GM11168 (cell line): ENCODE results near the gene EPHB4.
"Not testable (repeated sequence)": the region's sequence is repeated elsewhere in the genome, so short reads cannot be mapped to it uniquely, and the experiment has no call there.

Source experiments
- in situ Hi-C: fragments of 300-500 bp; cut with MboI; formaldehyde crosslinking; loops from one replicate; pipeline ENCODE4 v1.12.0; 2022; ENCODE audit warnings: low sequenced_read_pairs; ENCODE audit not compliant: unreplicated experiment

EPHB4 gene

DNA sequence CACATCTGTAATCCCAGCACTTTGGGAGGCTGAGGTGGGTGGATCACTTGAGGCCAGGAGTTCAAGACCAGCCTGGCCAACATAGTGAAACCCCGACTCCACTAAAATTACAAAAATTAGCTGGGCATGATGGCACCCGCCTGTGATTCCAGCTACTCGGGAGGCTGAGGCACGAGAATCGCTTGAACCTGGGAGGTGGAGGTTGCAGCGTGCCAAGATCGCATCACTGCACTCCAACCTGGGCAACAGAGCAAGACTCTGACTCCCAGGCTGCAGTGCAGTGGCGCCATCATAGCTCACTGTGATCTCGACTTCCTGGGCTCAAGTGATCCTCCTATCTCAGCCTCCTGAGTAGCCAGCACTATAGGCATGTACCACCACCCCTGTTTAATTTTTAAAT is 27.6 kb upstream of the EPHB4 start:
- in situ Hi-C loops: not testable (repeated sequence)

- in situ Hi-C loops: no loop called here
These were observed 27.0 kb upstream of the EPHB4 start for GRCh38 chr7:100854146-100854895.

- in situ Hi-C loops: no loop called here
These were observed 24.9 kb upstream of the EPHB4 start, which contains the start of gene SLC12A9 for GRCh38 chr7:100852048-100852872. TSS of gene SLC12A9 (plus strand) at chr7:100852713. CDS start at chr7:100854198, 1,485 bp downstream.

- in situ Hi-C loops: no loop called here
These were observed 20.0 kb upstream of the EPHB4 start for GRCh38 chr7:100847360-100847759.

DNA sequence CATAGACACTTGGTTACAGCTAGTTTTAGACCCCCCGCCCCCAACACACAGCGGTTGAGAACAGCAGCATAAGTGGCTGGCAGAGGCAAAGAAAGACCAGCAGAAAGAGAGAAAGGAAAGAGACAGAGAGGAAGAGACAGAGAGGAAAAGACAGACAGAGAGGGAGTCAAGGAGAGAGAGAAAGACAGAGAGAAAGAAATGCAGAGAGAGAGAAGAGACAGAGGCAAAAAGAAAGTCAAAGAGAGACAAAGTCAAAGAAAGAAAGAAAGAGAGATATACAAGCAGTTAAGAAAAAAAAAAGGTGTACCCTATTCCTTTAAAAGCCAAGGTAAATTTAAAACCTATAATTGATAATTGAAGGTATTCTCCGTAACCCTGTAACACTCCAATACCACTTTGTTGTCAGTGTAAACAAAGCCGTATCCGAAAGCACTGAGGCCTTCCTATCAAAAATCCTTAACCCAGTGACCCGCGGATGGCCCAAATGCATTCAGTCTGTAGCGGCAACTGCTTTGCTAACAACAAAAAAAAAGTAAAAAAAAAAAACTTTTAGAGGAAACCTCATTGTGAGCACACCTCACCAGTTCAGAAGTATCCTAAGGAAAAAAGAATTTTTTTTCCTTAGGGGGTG is 13.3 kb upstream of the EPHB4 start:
- in situ Hi-C loops: no loop called here

- in situ Hi-C loops: no loop called here
These were observed 12.0 kb upstream of the EPHB4 start for GRCh38 chr7:100839361-100839760.

DNA sequence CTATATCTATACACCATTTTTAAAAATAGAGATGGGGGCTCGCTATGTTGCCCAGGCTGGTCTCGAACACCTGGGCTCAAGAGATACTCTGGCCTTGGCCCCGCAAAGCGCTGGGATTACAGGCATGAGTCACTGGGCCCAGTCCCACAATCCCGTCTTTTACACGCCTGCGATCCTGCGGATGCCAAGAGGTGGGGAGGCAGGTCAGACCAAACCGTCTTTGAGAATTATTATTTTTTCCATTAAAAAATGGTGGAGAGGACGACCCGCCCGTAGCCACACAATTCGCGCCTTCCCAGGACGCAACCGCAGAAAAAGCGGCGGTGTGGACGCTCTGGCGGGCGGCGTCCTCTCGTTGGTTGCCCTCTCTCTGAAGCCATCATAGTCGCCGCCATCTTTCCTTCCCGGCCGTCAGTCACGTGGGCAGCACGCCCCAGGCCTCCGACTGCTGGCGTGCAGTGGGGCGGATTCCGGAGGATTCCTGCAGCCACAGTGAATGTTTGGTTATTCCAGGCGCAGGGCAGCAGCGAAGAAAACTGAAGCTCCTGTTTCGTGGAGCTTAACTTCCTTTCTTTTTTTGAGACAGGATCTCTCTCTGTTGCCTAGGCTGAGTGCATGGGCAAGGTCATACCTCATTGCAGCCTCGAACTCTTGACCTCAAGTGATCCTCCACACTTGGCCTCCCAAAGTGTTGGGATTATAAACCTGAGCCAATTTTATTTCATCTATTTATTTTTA is 9.9 kb upstream of the EPHB4 start:
- in situ Hi-C loops: no loop called here

GRCh38 chr7:100836812-100837098 is 9.4 kb upstream of the EPHB4 start:
- in situ Hi-C loops: no loop called here

DNA sequence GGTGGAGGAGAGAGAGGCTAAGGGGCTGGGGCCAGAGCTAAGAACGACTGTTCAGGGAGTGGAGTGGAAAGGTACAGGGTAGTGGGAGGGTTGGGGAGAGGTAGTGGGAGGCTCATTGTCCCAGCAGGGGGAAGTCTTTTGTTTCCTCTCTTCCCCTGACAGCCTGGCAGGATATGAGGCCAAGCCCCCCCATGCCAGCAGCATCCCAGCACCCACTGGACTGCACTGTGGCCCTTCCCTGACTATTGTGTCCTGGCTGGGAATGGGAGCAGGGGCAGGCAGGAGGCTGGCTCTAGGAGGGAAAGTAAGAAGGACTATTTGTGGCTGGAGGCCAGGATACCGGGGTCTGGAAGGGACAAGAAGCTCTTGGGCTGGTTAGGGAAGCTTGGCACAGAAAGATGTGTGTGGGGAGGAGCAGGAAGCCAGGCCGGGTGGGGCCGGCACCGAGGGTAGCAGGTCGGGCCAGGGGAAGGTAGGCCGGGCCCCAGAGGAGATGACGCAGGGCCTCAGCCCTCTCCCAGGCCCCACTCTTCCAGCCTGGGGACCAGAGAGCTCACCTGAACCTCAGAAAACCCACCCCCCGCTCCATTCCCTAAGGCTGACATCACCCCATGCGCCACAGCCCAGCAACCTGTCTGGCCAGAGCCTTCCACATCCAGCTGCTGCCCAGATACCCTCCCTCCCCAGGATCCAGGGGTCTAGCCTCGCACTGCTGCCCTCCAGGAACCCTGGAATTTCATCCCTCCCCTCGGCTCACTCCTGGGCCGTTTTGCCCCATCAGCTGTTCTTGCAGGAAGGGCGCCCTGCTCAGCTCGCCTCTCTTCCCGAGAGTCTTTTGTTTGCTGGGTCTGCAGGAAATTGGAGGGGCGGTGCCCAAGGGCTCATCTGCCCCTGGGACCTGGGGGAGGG is 8.8 kb upstream of the EPHB4 start:
- in situ Hi-C loops: no loop called here

- in situ Hi-C loops: no loop called here
These were observed 4.9 kb upstream of the EPHB4 start for GRCh38 chr7:100832281-100832633.

DNA sequence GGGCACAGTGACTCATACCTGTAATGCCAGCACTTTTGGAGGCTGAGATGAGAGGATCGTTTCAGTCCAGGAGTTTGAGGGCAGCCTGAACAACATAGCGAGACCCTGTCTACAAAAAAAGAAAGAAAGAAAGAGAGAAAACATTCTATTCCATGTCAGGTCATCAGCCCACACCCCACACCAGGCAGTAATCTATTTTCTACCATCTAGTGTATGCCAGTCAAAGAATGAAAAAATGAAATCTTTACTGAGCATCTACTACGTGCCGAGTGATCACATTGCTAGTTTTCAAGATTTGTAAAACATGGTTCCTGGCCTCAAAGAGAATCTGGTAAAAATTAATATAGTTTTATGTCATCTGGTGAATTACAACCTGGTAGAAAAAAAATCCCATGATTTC is 3.1 kb upstream of the EPHB4 start:
- in situ Hi-C loops: no loop called here

DNA sequence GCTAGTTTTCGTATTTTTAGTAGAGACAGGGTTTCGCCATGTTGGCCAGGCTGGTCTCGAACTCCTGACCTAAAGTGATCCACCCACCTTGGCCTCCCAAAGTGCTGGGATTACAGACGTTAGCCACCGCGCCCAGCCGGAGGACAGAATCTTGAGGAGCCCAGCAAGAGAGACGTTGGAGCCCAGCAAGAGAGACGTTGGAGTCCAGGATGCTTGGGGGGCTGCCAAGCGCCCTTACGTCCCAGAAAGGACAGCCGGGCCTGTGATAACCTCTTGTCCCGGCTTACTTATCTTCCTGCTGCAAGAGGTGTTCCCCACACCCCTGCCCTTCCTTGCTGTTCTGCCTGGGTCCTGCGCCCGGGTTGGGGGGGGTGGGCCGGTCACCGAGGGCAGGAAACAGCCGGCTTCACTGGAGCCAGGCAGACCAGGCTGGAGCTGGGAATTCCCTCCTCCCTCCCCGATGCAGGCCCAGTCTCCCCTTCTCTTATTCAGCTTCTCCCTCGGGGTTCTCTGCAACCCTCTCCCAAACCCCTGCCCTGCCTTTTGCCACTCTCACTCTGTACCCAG is 1.9 kb upstream of the EPHB4 start:
- in situ Hi-C loops: no loop called here

- in situ Hi-C loops: no loop called here
These were observed 601 bp downstream of the EPHB4 start for GRCh38 chr7:100826514-100827329.

- in situ Hi-C loops: no loop called here
These were observed 1.4 kb downstream of the EPHB4 start for GRCh38 chr7:100825751-100826513.

DNA sequence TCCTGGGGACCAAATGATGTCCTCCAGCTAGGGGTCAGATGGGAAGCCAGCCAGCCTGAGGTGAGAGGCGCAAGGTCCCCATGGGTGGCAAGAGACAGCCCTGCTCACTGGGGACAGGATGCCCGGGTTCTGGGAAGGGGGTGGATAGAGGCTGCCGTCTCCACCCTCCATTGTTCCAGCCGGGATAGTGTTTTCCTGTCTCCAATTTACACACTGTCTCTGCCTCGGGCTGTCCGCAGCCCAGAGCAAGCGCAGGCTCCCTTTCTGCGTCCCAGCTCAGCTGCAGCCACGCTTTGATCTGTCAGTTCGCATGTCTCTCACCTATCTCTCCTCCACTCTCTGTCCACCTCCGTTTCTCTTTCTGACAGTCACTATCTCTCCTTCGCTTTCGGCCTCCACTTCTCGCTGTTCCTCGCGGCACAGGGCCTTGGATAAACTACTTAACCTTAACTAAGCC is 2.1 kb downstream of the EPHB4 start:
- in situ Hi-C loops: no loop called here

DNA sequence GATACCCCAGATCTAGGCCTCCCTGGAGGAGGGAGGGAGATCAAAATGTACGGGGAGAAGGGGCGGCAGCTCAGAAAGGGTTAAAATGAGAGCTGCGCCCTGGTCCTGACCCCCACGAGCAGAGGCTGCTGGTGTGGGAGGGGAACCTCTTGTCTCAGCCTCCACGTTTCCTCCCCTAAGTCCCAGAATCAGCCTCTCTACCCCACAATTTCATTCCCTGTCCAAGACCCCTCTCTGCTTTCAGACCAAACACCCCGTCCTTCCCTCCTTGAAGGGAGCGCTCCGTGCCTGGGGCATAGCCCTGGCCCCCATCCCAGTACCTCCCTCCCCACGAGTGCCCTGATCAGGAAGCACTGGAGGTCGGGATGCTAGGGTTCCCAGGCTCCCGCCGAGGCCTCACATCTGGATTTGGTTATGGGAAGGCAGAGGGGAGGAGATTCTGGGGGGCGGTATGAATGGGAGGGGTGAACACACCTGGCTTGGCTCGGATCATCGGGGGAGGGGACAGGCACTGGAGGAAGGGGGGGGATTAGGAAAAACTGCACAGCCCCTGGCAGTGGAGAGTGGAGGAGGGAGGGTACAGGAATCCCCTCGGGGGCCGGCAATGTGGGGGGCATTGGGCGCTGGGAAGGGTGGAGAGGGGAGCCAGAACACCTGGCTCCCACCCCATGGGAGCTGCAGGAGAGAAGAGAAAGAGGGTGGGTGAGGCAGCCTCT is 2.7 kb downstream of the EPHB4 start:
- in situ Hi-C loops: no loop called here

DNA sequence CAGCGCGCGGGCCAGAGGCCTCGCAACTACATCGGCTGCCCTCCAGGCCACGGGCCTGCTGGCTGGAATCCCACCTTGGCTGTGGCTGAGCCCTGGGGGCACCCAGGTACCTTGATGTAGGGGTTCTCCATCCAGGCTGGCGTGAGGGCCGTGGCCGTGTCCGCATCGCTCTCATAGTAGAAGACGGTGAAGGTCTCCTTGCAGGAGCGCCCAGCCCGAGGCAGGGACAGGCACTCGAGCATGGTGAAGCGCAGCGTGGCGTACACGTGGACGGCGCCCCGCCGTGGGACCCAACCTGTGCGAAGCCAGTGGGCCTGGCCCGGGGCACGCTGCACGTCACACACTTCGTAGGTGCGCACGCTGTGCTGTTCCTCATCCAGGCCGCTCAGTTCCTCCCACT is 3.8 kb downstream of the EPHB4 start:
- in situ Hi-C loops: no loop called here
